SKM-1 (cell line): ENCODE results near the gene CKMT1A.
"Not testable (repeated sequence)": the region's sequence is repeated elsewhere in the genome, so short reads cannot be mapped to it uniquely, and the experiment has no call there.

Experiments
- DNase-seq: peaks from one replicate; lab custom pipeline; 2025; ENCODE audit not compliant: unreplicated experiment; lab: John Stamatoyannopoulos, UW

Gene CKMT1A

GRCh38 chr15:43693148-43694022 lies at the start of gene CKMT1A:
TSS of gene CKMT1A (plus strand) at chr15:43693859. CDS start at chr15:43694051, 192 bp downstream.
- not testable (repeated sequence) for DNase-seq

GRCh38 chr15:43648649-43649429 lies 44.8 kb upstream of the CKMT1A start, which contains the start of gene CATSPER2:
TSS of gene CATSPER2 (minus strand) at chr15:43648844. CDS start at chr15:43648061, 783 bp downstream.
- no peak for DNase-seq

- not testable (repeated sequence) for DNase-seq
Observed at GRCh38 chr15:43649430-43649926, 44.2 kb upstream of the CKMT1A start.

- not testable (repeated sequence) for DNase-seq
Observed at GRCh38 chr15:43659727-43660126, 33.9 kb upstream of the CKMT1A start.

GRCh38 chr15:43662293-43662692 lies 31.4 kb upstream of the CKMT1A start:
- not testable (repeated sequence) for DNase-seq

- DNase-seq: not testable (repeated sequence)
Observed at GRCh38 chr15:43663333-43663732, 30.3 kb upstream of the CKMT1A start.

GRCh38 chr15:43666177-43666576 lies 27.5 kb upstream of the CKMT1A start:
- DNase-seq: not testable (repeated sequence)

- DNase-seq: not testable (repeated sequence)
Observed at GRCh38 chr15:43674175-43674574, 19.5 kb upstream of the CKMT1A start.

GRCh38 chr15:43689604-43690301 lies 3.9 kb upstream of the CKMT1A start:
- not testable (repeated sequence) for DNase-seq

GRCh38 chr15:43692679-43693078 lies 980 bp upstream of the CKMT1A start:
- DNase-seq: not testable (repeated sequence)

GRCh38 chr15:43702174-43702573 lies 8.5 kb downstream of the CKMT1A start:
- DNase-seq: no peak

GRCh38 chr15:43702701-43703424 lies 9.2 kb downstream of the CKMT1A start:
- DNase-seq: no peak

GRCh38 chr15:43710431-43711131 lies 16.9 kb downstream of the CKMT1A start:
- DNase-seq: not testable (repeated sequence)

- DNase-seq: no peak
Observed at GRCh38 chr15:43723151-43723550, 29.5 kb downstream of the CKMT1A start.

GRCh38 chr15:43726306-43726705 lies 32.6 kb downstream of the CKMT1A start:
- DNase-seq: not testable (repeated sequence)

GRCh38 chr15:43728053-43728725 lies 34.5 kb downstream of the CKMT1A start:
- DNase-seq: not testable (repeated sequence)

GRCh38 chr15:43735416-43735815 lies 41.8 kb downstream of the CKMT1A start:
- no peak for DNase-seq

GRCh38 chr15:43746245-43746902 lies 52.7 kb downstream of the CKMT1A start, which contains the start of gene PDIA3:
TSS of gene PDIA3 (plus strand) at chr15:43746438. CDS start at chr15:43746540, 102 bp downstream.
- peak; percentile 65 for DNase-seq
